HG02870 (cell line): Measurements from ENCODE around the gene DLGAP1.

ENCODE experiments used
- ATAC-seq: cut with Tn5 transposase; IDR thresholded peaks from one replicate; pipeline ENCODE4 v1.9.1; 2021; ENCODE audit warnings: mild to moderate bottlenecking, moderate library complexity; ENCODE audit not compliant: unreplicated experiment

DLGAP1 gene

DNA sequence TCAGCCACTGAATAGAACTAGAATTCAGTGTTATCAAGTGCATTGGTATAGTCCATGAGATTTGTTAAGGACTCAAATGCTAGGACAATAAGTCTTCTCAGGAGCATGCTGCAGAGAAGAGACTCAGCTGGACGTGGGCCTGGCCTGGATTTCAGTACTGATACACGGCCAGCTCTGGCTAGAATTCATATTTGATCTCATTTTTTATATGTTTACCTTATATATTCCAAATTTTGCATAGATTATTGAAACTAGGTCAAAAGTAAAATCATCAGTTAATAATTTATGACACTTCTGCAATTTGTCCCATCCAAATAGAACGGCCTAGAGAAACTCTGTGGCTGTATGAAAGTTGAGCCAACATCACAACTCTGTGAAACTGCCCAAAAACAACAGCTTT, 262.0 kb downstream of the DLGAP1 start:
- ATAC-seq = no peak

DNA sequence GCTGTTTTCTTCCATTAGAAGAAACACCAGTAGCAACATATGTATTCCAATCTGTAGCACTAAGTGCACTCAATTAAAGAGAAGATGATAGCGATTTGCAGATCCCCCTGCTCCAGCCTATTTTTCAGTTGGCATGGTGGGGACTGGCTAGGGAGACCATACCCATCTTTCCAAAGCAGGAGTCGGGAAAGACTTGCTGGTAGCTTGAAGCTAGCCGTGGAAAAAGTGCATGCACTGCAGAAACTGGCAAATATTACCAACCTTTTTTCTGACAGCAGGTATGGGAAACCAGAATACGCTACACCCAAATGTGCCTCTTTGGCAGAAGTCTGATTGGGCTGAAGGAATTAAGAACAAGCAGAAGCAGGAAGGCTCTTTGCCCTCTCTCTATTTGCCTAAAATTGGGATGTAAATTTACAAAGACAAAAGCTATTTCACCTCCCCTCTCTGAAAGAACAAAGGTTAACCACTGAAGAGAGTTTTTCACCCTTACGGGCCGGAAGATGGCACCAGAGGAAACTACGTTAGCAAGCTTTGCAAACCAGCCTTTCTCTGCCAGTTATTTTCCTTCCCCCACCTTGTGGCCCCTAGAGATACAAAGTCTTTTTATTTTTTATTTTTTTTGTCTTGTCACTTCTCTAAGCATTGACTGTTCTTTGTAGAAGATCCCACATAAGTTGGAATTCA, 273.1 kb downstream of the DLGAP1 start:
- no peak for ATAC-seq

DNA sequence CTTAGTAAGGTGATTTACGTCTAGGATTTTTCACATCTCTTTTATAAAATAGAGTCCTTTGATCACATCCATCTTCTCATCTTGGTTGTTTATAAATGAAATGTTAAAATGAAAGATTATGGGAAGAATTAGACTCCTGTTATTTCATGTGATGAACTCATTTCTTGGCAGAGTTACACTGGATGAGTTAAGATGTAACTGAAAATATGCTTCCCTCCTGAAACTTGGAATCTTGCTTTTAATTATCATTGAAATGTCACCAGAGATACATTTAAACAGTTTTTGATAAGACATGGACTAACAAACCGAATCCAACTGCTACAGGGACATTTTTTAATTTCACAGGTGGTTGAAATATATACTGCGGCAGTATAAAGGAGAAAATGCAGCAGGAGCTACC, 274.0 kb downstream of the DLGAP1 start:
- ATAC-seq = no peak

DNA sequence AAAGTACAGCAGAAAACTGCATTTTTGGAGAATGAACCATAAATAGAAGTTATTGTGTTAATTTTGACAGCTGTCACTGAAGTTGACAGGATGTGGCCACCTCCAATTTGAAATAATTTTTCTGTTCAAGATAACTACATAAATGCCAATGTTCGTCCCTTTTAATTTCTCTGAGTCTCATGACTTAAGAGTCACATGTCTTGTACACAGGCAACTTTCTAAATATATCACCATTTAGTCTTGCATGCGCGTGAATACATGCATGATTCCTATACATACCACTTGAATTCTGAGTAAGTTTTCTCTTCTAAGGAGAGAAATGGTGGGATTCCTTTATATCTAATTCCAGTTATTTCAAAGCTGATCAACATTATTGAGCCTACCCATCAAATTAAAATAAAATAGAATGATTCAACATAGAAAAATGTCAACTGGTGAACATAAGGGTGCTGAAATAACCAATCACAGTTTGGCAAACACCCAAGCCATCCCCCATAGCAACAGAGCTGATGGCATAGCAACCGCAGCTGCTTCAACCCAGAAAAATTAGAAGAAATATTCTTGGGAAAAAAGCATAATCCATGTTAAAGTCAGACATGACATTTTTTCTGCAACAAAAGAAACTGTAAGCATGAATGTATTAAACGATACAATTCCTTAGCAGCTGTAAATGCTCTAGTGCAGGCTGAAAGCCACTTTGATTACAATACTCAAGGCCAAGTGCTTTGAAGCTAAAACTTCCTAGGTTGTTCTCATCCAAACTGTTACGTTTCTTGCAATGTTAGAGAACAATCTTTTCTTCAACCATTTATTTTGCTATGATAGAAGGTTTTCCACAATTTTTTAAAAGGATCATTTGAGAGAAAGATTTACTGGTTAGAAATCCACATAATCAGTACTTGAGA, 282.7 kb downstream of the DLGAP1 start:
- ATAC-seq = no peak

DNA sequence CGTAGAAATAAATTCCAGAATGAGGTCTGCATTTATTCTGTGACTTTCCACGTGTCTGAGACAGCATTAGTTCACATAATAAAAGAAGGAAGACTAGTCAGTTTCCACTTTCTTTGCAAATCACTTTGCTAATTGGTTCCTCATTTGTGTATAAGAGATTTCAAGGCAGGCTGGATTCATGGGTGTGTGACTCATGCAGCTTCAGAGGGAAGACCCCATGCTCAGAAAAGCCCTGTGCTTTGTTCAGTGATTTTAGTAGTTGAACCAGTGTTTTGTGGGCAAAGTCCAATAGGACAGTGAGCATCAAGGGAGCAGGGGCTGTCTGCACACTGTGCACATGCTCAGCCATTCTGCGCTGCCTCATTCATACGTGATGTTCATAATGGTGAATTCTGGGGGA, 297.8 kb downstream of the DLGAP1 start:
- no peak for ATAC-seq

DNA sequence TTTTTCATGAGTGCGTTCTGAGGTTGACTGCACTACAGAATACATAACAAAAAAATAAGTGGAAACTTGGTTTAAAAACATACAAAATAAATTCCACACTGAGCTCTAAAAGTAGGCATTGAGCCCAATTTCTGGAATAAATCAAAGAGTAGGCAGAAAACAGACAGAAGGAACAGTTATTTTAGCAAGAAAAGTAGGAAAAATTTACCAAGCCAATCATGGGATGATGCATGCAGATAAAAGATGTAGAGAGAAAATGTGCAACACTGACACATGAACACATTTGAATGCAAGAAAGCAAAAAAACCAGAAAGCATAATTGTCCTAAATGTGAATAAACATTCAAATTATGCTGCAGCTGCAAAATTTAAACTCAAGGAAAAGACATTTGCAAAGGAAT, 308.3 kb downstream of the DLGAP1 start:
- no peak for ATAC-seq

DNA sequence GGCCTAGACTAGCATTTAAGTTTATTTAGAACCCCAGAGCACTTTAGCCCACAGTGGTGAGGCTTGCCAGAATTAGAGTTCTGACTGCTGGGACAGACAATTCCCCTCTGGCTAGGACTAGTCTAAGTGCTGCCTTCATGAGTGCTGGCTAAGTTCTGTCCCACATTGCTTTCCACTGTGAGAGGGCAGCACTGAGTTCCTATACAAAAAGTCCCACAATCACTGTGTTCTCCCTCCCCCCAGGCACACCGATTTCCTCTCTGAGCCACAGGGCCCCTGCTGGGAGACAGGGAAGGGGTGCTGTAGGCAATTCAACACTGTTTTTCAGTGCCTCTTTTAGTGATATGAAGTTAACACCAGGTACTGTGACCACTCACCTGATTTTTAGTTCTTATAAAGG, 310.9 kb downstream of the DLGAP1 start:
- no peak for ATAC-seq

DNA sequence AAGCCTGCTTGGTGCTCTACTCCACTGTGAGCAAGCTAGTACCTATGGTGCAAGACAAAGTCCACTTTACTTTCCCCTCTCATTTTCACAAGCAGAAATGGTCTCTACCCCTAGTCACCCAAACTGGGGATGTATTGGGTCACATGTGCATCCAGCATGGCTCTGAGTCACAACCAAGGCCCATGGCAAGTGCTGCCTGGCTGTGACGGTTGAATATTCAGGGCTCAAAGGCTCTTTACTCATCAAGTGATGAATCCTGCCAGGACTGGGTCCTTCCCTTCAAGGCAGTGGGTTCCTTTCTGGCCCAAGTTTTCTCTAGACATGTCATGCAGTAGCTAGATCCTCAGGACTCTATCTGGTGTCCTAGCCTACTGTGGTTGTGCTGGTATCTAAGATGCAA, 311.5 kb downstream of the DLGAP1 start:
- no peak for ATAC-seq

DNA sequence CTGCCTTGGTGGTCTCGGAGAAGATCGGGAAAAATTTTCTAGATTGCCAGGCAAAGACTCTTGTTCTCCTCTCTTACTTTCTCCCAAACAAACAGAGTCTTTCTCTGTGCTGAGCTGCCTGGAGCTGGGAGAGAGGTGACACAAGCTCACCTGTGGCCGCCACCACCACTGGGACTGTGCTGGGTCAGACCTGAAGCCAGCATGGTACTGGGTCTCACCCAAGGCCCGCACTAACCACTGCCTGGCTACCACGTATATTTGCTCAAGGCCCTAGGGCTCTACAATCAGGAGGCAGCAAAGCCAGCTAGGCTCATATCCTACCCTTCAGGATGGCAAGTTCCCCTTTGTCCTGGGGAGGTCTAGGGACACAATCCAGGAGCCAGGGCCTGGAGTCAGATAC, 312.2 kb downstream of the DLGAP1 start:
- ATAC-seq = no peak

DNA sequence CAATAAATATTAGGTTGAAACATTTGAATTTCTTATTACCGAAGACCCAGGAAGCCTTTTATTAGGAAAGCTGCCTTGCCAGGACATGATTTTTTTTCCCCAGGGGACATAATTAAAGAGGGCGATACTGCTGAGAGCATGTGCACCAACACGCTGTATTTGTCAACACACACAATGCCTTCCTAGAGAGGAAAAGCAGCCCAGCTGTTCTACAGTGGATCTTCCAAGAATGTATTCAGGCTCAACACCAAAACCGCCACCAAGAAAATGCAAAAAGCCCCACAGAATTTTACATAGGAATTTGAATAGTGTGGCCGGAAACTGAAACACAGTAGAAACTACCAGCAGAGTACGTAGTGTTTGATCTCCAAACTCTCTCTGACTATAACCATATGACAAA, 320.4 kb downstream of the DLGAP1 start:
- no peak for ATAC-seq

DNA sequence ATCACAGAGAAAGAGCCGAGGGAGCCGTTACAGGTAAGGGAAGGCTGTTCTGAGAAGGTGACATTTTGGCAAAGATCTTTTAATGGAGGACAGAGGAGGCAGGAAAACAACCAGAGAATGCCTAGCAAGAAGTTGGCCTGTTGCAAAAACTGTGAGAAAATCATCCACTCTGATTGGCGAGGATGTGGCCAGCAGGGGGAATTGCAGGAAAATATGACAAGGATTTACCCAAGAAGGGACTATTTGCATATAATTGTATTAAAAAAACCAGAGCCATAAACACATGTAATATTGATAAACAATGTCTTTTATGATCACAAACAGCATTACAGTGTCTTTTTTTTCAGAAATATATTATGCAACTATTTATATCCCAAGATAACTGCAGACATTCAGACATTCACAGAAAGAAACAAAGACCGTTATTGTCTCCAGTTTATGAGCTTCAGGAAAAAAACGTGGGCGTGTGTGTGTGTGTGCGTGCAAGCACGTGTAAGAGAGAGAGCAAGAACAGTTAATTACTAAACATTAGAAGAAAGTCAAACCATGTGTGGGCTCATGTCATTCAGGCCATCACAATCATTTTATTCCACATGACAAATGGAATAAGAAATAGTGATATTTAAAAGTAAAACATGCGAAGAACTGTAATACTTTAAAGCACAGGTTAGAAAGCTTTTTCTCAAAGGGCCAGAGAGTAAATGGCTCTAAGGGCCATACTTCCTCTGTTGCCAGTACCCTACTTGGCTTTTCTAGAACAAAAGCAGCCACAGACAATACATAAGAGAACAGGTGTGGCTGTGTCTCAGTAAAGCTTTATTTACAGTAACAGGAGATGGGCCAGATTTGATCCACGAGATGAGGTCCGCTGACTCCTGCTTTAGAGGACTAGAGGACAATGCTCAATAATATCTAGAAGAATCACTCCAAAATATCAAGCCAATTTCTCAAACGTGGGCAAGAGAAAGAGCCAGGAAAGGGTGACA, 324.1 kb downstream of the DLGAP1 start:
- no peak for ATAC-seq

DNA sequence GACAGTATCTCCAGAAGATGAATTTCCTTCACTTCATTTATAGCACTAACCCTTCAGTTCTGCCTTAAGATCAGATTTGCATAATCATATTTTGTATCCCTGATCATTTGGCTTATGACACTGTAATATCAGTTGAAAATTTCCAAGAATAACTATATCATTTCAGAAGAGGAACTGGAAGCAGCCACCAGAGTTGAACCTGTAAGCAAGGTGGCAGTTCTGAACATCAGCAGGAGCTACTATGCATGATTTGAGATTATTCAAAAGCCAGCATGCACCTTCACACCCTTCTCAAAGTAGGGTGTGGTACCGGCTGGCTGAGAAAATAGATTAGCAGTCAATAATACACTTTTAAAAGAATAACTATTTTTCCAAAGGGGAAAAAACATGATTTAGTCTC, 328.2 kb downstream of the DLGAP1 start:
- no peak for ATAC-seq

DNA sequence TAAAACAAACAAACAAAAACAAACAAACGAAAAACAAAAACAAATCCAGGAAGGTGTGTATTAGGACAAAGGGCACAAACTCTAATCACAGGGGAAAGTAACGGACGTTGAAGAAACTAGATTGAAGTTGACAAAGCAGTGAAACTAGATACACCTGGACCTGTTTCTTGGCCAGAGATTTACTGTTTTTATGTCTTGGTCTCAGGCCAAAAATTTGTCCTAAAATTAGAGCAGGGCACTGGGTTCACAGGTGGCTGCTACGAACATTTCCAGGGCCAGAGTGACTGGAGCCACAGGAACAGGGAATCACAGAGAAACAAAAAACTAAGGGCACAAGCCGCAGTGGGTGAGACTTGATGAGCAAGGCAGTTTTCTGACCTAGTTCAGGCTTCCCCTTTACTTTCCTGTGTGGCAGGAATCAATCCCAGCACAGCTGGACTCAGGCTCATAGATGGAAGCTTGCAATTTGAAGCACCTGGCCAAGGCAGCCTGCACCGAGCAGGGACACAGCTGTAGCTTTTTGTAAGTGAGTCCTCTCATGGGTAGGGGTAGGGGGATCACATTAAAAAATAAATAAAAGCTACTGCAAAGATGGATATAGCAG, 329.4 kb downstream of the DLGAP1 start:
- no peak for ATAC-seq

DNA sequence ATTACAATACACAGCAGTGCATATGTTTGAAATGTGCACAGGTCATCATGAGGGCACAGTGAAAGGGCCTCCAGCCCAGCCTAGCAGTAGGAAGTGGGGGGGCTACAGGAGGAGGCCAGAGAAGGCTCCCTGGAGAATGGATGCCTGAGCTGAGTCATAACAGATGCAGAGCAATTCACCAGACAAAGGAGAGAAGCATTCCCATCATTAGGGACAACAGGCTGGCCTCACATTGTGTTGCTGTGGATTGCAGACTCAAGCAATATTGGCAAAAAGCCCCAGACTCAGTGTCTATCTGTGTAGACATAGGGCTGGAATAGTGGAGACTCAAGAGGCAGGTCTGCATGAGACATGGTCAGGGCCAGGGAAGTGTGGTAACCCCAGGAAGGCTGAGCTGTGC, 329.9 kb downstream of the DLGAP1 start:
- ATAC-seq = no peak

DNA sequence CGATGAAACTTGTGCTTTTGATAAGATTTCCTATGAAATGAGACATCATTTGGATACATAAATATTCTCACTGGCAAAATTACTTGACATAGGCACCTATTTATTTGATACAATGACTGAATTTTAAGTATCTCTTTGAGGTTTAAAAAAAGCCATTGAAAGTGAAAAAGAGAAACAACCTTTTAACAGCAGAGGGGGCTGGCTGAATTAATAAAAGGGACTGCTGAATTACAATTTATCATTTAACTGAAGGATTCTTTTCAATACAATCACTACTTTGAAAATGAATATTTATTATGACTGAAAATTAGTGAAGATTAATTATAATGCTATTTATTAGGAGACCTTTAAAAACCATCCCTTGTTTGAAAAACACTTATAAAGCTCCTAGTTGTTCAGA, 335.3 kb downstream of the DLGAP1 start:
- no peak for ATAC-seq

DNA sequence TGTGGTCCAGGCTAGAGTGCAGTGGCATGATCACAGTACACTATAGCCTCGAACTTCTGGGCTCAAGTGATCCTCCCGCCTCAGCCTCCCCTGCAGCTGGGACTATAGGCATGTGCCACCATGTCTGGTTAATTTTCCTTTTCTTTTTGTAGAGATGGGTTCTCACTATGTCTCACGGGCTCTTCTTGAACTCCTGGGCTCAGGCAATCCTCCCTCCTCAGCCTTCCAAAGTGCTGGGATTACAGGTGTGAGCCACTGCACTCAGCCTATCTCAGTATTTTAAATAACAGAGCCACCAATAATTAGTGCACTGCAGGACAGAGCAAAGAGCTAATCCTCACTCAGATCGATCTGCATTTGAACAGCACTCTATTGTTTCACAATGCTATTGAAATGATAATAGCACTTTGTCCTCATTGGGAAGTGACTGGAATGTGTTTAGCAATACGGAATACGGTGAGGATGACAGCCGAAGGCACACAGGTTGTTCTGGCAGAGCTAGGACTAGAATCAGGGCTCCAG, 335.9 kb downstream of the DLGAP1 start:
- no peak for ATAC-seq

DNA sequence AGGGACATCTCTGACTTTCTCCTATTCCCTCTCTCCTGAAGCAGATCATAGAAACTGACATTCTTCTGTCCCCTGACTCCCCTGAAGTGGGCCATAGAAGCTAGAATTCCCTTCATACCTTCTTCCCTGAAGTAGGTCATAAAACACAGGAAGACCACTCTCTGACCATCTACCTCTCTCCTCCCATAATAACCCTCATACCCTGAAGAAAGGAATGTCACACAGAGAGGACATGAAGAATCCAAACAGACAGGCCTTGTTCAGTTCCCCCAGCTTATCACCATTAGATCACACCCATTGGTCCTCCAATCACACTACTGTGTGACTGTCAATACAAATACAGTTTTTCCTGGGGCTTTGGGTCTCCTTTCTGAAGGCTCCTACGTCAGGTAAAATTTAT, 347.1 kb downstream of the DLGAP1 start:
- no peak for ATAC-seq

DNA sequence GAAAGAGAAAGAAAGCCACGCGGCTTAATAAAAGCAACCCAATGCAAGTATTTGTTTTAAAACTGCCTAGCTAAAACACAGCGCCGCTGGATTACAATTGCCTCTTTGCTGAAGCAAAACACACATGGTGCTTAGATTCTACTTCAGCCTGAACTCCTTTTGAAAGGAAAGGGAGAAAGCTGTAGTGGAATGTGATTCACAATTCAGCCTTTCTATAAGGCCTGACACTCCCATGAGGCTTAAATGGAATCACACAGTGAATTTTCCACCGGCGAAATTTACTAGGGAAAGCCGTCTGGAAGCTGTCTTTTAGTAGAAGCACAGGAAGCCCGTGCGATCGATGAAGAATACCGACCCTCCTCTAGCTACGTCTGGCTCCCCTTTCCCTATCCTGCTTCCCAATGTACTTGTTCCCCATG, 348.0 kb downstream of the DLGAP1 start:
- no peak for ATAC-seq

DNA sequence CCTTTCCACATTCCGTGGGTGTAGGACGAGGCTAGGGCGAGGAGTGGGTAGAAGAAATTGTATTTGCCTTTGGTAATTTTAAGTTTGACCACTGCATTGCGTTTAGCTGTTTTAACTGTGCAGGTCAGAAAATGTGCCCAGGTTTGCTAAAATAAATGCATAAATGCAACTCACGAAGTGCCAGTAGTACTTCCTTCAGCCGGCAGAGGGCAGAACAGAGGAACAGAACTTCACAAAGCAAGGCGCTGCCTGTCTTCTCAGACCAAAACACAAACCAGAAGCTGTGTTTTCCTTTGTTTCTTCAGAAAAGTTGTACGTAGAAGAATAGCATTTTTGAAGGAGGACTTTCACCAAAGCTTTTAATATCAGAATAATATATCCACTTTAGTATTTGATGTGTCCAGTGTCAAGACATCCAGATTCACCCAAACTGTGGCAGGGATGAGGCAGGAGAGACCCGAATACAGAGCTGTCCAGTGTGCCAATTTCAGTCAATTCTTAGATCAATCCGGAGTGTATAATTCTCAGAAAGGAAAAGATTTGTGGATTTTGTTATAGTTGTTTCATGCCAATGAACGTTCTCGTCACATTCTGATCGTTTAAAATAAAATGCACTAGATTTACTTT, 348.6 kb downstream of the DLGAP1 start:
- peak; percentile 61 for ATAC-seq

DNA sequence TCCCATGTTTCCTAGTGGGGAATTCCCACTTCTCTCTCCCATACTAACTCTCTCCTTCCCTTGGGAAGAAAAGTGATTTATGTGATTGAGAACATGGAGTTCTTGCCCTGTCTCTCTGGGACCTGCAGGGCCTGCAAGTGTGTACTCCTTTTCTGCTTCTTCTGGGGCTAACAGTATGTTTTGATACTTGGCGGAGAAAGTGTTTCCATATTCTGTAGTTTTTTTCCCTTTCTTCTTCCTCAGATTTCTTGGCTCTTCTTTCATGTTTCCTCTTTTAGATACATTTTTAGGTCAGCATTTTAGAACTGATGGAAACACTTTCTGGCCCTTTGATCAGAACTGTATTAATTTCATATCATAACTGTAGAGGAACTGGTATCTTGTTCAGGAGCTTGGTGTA, 352.2 kb downstream of the DLGAP1 start:
- ATAC-seq = no peak
